Measurements from ENCODE around the gene IMP4. TPM values are rescaled to one million over a fixed set of nuclear protein-coding genes. Genes with fewer than 3 reads are reported as not detected.

Gene IMP4
- total and polyA plus RNA-seq, 2 of the 8 experiments (the other 6 are each of a cell fraction or from before 2014, with no cell fraction given), result 96.8 to 194 TPM

- Histone ChIP-seq H3K4ac (replicated peaks; ENCODE audit: insufficient read length, low read depth, low read length) (no peak overlapping the region), H4K20me1 (replicated peaks in 1 of 2; ENCODE audit: control insufficient read depth in 1 of 2, insufficient read depth in 2 of 2, low read length in 2 of 2) (peaks cover 0 to 3% of the 10 kb centered on the region in 2 experiments), H2BK15ac (ENCODE audit: low read length) (no peak overlapping the region), H3K23me2 (ENCODE audit: low read depth, low read length) (no peaks in the 10 kb centered on the region), H2BK20ac (ENCODE audit: low read length) (no peak overlapping the region), H3K4me3 (ENCODE audit: extremely low read depth in 1 of 4, insufficient read depth in 2 of 4, low read depth in 3 of 4, low read length in 4 of 4) (no peak overlapping the region), H3K4me2 (ENCODE audit: insufficient read depth in 1 of 2, low read depth in 2 of 2, low read length in 2 of 2) (no peak overlapping the region), H2AFZ (ENCODE audit: low read length) (no peak overlapping the region), H3K23ac (ENCODE audit: insufficient read length) (no peak overlapping the region), H3K79me2 (ENCODE audit: control insufficient read depth in 1 of 2, insufficient read depth in 2 of 2, low read length in 2 of 2) (no peaks in the 10 kb centered on the region), H3K9me3 (ENCODE audit: insufficient read depth in 2 of 2, low read depth in 1 of 2, low read length in 1 of 2) (no peaks in the 10 kb centered on the region), H4K8ac (ENCODE audit: extremely low read depth, insufficient read depth, low read length) (no peak overlapping the region), H3K9ac (replicated peaks in 1 of 4; ENCODE audit: extremely low read depth in 1 of 4, low read depth in 3 of 4, low read length in 3 of 4) (no peak overlapping the region), H3K56ac (replicated peaks; ENCODE audit: insufficient read length, low read depth, low read length) (no peak overlapping the region), H3K79me1 (ENCODE audit: low read depth, low read length) (no peaks in the 10 kb centered on the region), H4K5ac (ENCODE audit: insufficient read length, low read depth, low read length) (no peak overlapping the region), H2AK5ac (ENCODE audit: low read depth, low read length) (no peak overlapping the region), H3K4me1 (replicated peaks in 1 of 4; ENCODE audit: control insufficient read depth in 3 of 4, insufficient read depth in 4 of 4, low read length in 3 of 4) (no peaks in the 10 kb centered on the region), H4K91ac (replicated peaks; ENCODE audit: insufficient read length, low read length) (no peak overlapping the region), H2BK120ac (replicated peaks; ENCODE audit: low read depth, low read length) (no peak overlapping the region), H3K27me3 (replicated peaks in 1 of 4; ENCODE audit: control insufficient read depth in 3 of 4, extremely low read depth in 1 of 4, insufficient read depth in 3 of 4, low read length in 3 of 4) (no peaks in the 10 kb centered on the region), H3K27ac (ENCODE audit: low read depth, low read length) (no peak overlapping the region), H2BK5ac (ENCODE audit: low read depth, low read length) (no peak overlapping the region), H3K36me3 (ENCODE audit: control insufficient read depth in 2 of 4, insufficient read depth in 4 of 4, low read length in 3 of 4) (no peaks in the 10 kb centered on the region), H2BK12ac (ENCODE audit: low read depth, low read length) (no peak overlapping the region), H3K14ac (ENCODE audit: insufficient read length) (no peak overlapping the region), H3K18ac (ENCODE audit: extremely low read depth, low read length) (no peak overlapping the region)
- TF ChIP-seq E2F6 (IDR thresholded peaks at IDR 0.05) (no peak), TCF12 (IDR thresholded peaks at IDR 0.05; ENCODE audit: low read depth, low read length) (no peak), POLR2A (IDR thresholded peaks at IDR 0.05; ENCODE audit: control extremely low read depth in 1 of 2, low read depth in 2 of 2, low read length in 2 of 2) (no peak), HDAC2 (IDR thresholded peaks at IDR 0.05; ENCODE audit: borderline replicate concordance in 1 of 2, low read depth in 2 of 2, low read length in 2 of 2) (no peak), RFX5 (IDR thresholded peaks at IDR 0.05; ENCODE audit: borderline replicate concordance, low read depth, low read length) (no peak), TEAD4 (IDR thresholded peaks at IDR 0.05; ENCODE audit: low read depth, low read length) (no peak), RAD21 (IDR thresholded peaks at IDR 0.05 in 1 of 2, conservative IDR thresholded peaks at IDR 0.05 in 1 of 2; ENCODE audit: low read depth in 2 of 2, low read length in 2 of 2) (no peak), FOSL1 (IDR thresholded peaks at IDR 0.05; ENCODE audit: insufficient read depth, low read depth, low read length) (no peak), SUZ12 (IDR thresholded peaks at IDR 0.05; ENCODE audit: low read length) (no peak), GTF2F1 (IDR thresholded peaks at IDR 0.05; ENCODE audit: borderline replicate concordance, low read depth, low read length) (no peak), CREB1 (IDR thresholded peaks at IDR 0.05) (no peak), SIRT6 (IDR thresholded peaks at IDR 0.05; ENCODE audit: low read length) (no peak), ZNF274 (IDR thresholded peaks at IDR 0.05; ENCODE audit: borderline replicate concordance, extremely low read depth, low read length) (no peak)
- TF ChIP-seq, protein P1, sequence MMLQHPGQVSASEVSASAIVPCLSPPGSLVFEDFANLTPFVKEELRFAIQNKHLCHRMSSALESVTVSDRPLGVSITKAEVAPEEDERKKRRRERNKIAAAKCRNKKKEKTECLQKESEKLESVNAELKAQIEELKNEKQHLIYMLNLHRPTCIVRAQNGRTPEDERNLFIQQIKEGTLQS (IDR thresholded peaks at IDR 0.05; ENCODE audit: insufficient read depth, low read depth, low read length), result no peak
- no peak for FAIRE-seq
- WGBS, 2 experiments (ENCODE audit: extremely low coverage in 1 of 2, insufficient coverage in 1 of 2, insufficient read length in 1 of 2, insufficient replicate concordance in 2 of 2, low coverage in 1 of 2, low lambda C conversion rate in 2 of 2, missing lambda C conversion rate in 1 of 2), result 91% methylated on average over 3 of the region's 3 CpGs; no CpG with 5 or more reads in 1 of the 2 experiments
- ChIA-PET CTCF (ENCODE audit: partially characterized antibody) (interaction anchor here (1.1 to 3.6 kb wide), 2 partner anchors 9 to 10 kb away, joined by 3 to 34 read pairs; no protein-coding TSS in a partner anchor), POLR2A (ENCODE audit: partially characterized antibody) (interaction anchor here (0.6 to 0.7 kb wide), 2 partner anchors 20 to 35 kb away, joined by 3 read pairs; no protein-coding TSS in a partner anchor)
- DNase-seq (ENCODE audit: low read depth in 1 of 2, low spot score in 2 of 2), result no peak
These were observed 36.2 kb downstream of the IMP4 start for GRCh38 chr2:130378898-130379214.

All from H1 (cell line).